Keratinocyte (primary cell): ENCODE results near the gene TMEM139. TPM values are rescaled to one million over a fixed set of nuclear protein-coding genes. Genes with fewer than 3 reads are reported as not detected.

Experiments used
- DNase-seq: peaks from one replicate; pipeline ENCODE4 v3.0.0-alpha.2; 2011; ENCODE audit warnings: low read depth, missing footprints, low spot score
- FAIRE-seq: peaks from 2 replicates; lab custom pipeline; 2011; peaks lifted over from hg19 to GRCh38; lab: Jason Lieb, UNC
- H2AFZ ChIP-seq: 2 replicates; pipeline ENCODE4 v1.6.0; 2012; ENCODE audit warnings: low read length, control low read depth, inconsistent platforms; ENCODE audit not compliant: control insufficient read depth
- H3K27ac ChIP-seq: 2 replicates; pipeline ENCODE4 v1.5.1; 2011; ENCODE audit warnings: low read length; ENCODE audit not compliant: control insufficient read depth, insufficient read depth
- H3K27me3 ChIP-seq: 3 replicates; pipeline ENCODE4 v1.6.0; 2011; ENCODE audit warnings: low read length; ENCODE audit not compliant: control insufficient read depth, insufficient read depth; ENCODE audit errors: extremely low read depth
- H3K36me3 ChIP-seq, 2 experiments: 2 replicates in 1 of 2; 3 replicates in 1 of 2; pipeline ENCODE4 v1.5.1; 2011; ENCODE audit warnings: low read length in 2 of 2, mild to moderate bottlenecking in 1 of 2; ENCODE audit not compliant: control insufficient read depth in 2 of 2, insufficient read depth in 2 of 2; ENCODE audit errors: extremely low read depth in 1 of 2
- H3K4me1 ChIP-seq: 3 replicates; pipeline ENCODE4 v1.5.1; 2011; ENCODE audit warnings: low read length; ENCODE audit not compliant: control insufficient read depth, insufficient read depth; ENCODE audit errors: extremely low read depth
- H3K4me2 ChIP-seq: 3 replicates; pipeline ENCODE4 v1.6.0; 2011; ENCODE audit warnings: low read depth, low read length; ENCODE audit not compliant: control insufficient read depth, insufficient read depth; ENCODE audit errors: extremely low read depth
- H3K4me3 ChIP-seq, 3 experiments: fragments of 200-600 bp in 1 of 3; sonication (generic) in 1 of 3; 2 replicates in 2 of 3; 3 replicates in 1 of 3; pipeline ENCODE4 v1.5.1; 2011 to 2016; ENCODE audit warnings: low read length in 3 of 3, mild to moderate bottlenecking in 3 of 3, control low read depth in 2 of 3, inconsistent platforms in 1 of 3, low read depth in 1 of 3, mixed read lengths in 1 of 3, mixed run types in 1 of 3, moderate library complexity in 1 of 3; ENCODE audit not compliant: control insufficient read depth in 2 of 3, insufficient read depth in 2 of 3; ENCODE audit errors: extremely low read depth in 1 of 3
- H3K79me2 ChIP-seq: 2 replicates; pipeline ENCODE4 v1.6.0; 2012; ENCODE audit warnings: low read length; ENCODE audit not compliant: control insufficient read depth, insufficient read depth
- H3K9ac ChIP-seq: 3 replicates; pipeline ENCODE4 v1.6.0; 2011; ENCODE audit warnings: low read length; ENCODE audit not compliant: control insufficient read depth, insufficient read depth; ENCODE audit errors: extremely low read depth
- H3K9me1 ChIP-seq: 3 replicates; pipeline ENCODE4 v1.6.0; 2011; ENCODE audit warnings: low read length; ENCODE audit not compliant: control insufficient read depth, insufficient read depth; ENCODE audit errors: extremely low read depth
- H3K9me3 ChIP-seq: 2 replicates; pipeline ENCODE4 v1.5.1; 2012; ENCODE audit warnings: low read depth, low read length; ENCODE audit not compliant: control insufficient read depth
- H4K20me1 ChIP-seq: 3 replicates; pipeline ENCODE4 v1.6.0; 2011; ENCODE audit warnings: low read length; ENCODE audit not compliant: control insufficient read depth, insufficient read depth; ENCODE audit errors: extremely low read depth
- EZH2 ChIP-seq: IDR thresholded peaks from one replicate; pipeline ENCODE4 v1.6.1; 2012; ENCODE audit warnings: inconsistent platforms, mild to moderate bottlenecking, low read length, moderate library complexity
- dilution Hi-C: fragments of 300-500 bp; cut with MboI; formaldehyde crosslinking; loops from one replicate; pipeline ENCODE4 v1.7.0; 2020; ENCODE audit warnings: low sequenced_read_pairs; ENCODE audit not compliant: extremely low pct_ligation_motif_present
- polyA plus RNA-seq, 5 experiments: library from polyadenylated mRNA; depleted of rRNA in 3 of 5; stranded (reverse) in 3 of 5; stranded (forward) in 1 of 5; unstranded in 1 of 5; fragments of >200 nt; gene quantifications; 1 replicate in 1 of 5; 2 replicates in 3 of 5; 3 replicates in 1 of 5; pipeline versions ENCODE4 v1.2.1 to v1.2.3, GENCODE V29; 2011 to 2012; ENCODE audit warnings: missing spikeins in 2 of 5, low read depth in 1 of 5, low replicate concordance in 1 of 5
- TF ChIP-seq, protein P1 (sequence below), 3 experiments: IDR thresholded peaks in 1 of 3; conservative IDR thresholded peaks in 1 of 3; optimal IDR thresholded peaks in 1 of 3; 2 replicates in 2 of 3; 3 replicates in 1 of 3; pipeline versions ENCODE3 to v1.5.1; 2011; ENCODE audit warnings: low read length in 3 of 3, mild to moderate bottlenecking in 3 of 3, moderate library complexity in 2 of 3, control low read depth in 1 of 3, inconsistent platforms in 1 of 3; ENCODE audit not compliant: insufficient read depth in 2 of 3; ENCODE audit errors: extremely low read depth in 1 of 3

Gene TMEM139
- polyA plus RNA-seq, 1 donor (not counting 4 experiments of a cell fraction or from before 2014, with no cell fraction given): 22.3 TPM

DNA sequence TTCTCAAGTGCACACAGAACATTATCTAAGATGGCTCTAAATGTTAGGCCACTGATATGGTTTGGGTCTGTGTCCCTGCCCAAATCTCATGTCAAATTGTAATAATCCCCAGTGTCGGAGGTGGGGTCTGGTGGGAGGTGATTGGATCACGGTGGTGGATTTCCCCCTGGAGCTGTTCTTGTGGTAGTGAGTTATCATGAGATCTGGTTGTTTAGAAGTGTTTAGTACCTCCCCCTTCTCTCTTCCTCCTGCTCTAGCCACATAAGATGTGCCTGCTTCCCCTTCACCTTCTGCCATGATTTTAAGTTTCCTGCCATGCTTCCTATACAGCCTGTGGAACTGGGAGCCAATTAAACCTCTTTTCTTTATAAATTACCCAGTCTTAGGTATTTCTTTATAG, 32.8 kb upstream of the TMEM139 start:
- dilution Hi-C loops: no loop called here
- Histone ChIP-seq H3K9me1 (no peaks in the 10 kb centered on the region), H3K27me3 (no peaks in the 10 kb centered on the region), H3K9ac (no peak overlapping the region), H3K27ac (no peak overlapping the region), H3K79me2 (no peaks in the 10 kb centered on the region), H3K4me1 (peaks cover 11% of the 10 kb centered on the region), H3K9me3 (no peaks in the 10 kb centered on the region), H3K36me3 (no peaks in the 10 kb centered on the region), H2AFZ (no peak overlapping the region), H4K20me1 (no peaks in the 10 kb centered on the region), H3K4me2 (no peak overlapping the region), H3K4me3 (no peak overlapping the region)
- DNase-seq (no peak), FAIRE-seq (no peak)
- no peak for TF ChIP-seq EZH2
- TF ChIP-seq, protein P1, sequence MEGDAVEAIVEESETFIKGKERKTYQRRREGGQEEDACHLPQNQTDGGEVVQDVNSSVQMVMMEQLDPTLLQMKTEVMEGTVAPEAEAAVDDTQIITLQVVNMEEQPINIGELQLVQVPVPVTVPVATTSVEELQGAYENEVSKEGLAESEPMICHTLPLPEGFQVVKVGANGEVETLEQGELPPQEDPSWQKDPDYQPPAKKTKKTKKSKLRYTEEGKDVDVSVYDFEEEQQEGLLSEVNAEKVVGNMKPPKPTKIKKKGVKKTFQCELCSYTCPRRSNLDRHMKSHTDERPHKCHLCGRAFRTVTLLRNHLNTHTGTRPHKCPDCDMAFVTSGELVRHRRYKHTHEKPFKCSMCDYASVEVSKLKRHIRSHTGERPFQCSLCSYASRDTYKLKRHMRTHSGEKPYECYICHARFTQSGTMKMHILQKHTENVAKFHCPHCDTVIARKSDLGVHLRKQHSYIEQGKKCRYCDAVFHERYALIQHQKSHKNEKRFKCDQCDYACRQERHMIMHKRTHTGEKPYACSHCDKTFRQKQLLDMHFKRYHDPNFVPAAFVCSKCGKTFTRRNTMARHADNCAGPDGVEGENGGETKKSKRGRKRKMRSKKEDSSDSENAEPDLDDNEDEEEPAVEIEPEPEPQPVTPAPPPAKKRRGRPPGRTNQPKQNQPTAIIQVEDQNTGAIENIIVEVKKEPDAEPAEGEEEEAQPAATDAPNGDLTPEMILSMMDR (optimal IDR thresholded peaks at IDR 0.05 in 1 of 3, IDR thresholded peaks at IDR 0.05 in 1 of 3, conservative IDR thresholded peaks at IDR 0.05 in 1 of 3; ENCODE audit: extremely low read depth in 1 of 3, insufficient read depth in 2 of 3, low read length in 3 of 3): no peak

DNA sequence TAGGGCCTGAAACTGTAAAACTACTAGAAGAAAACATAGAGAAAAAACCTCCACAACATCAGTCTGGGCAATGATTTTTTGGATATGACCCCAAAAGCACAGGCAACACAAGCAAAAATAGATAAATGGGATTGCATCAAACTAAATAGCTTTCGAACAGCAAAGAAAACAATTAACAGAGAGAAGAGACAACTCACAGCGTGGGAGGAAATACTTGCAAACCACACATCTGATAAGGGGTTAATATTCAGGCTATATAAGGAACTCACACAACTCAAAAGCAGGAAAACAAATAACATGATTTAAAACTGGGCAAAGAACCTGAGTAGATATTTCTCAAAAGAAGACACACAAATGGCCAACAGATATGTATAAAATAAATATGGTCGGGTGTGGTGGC, 29.2 kb upstream of the TMEM139 start:
- H3K9ac ChIP-seq: no peak overlapping the region
- H3K4me1 ChIP-seq: peaks cover 14% of the 10 kb centered on the region
- H3K36me3 ChIP-seq: no peaks in the 10 kb centered on the region
- no peak overlapping the region for H2AFZ ChIP-seq
- H3K4me3 ChIP-seq: no peak overlapping the region
- no peak for DNase-seq
- no peaks in the 10 kb centered on the region for H3K9me1 ChIP-seq
- TF ChIP-seq, protein P1 (optimal IDR thresholded peaks at IDR 0.05 in 1 of 3, IDR thresholded peaks at IDR 0.05 in 1 of 3, conservative IDR thresholded peaks at IDR 0.05 in 1 of 3; ENCODE audit: extremely low read depth in 1 of 3, insufficient read depth in 2 of 3, low read length in 3 of 3): no peak
- no peak for TF ChIP-seq EZH2
- H4K20me1 ChIP-seq: no peaks in the 10 kb centered on the region
- no peak for FAIRE-seq
- no peaks in the 10 kb centered on the region for H3K9me3 ChIP-seq
- H3K27me3 ChIP-seq: no peaks in the 10 kb centered on the region
- H3K4me2 ChIP-seq: no peak overlapping the region
- H3K27ac ChIP-seq: no peak overlapping the region
- dilution Hi-C loops: no loop called here
- H3K79me2 ChIP-seq: no peaks in the 10 kb centered on the region
